OCI-LY3 (cell line): ENCODE measurements around the gene ATXN3L.

Experiments used
- EZH2phosphoT487 ChIP-seq: fragments of 200-600 bp; shearing (Covaris generic); IDR thresholded peaks from 2 replicates; pipeline ENCODE4 v1.6.1; 2018; ENCODE audit warnings: antibody characterized with exemption, mixed run types, low read depth
- TF ChIP-seq, protein P1 (sequence below): fragments of 200-600, 300-600 bp; sonication (generic); IDR thresholded peaks from 2 replicates; pipeline ENCODE4 v1.5.1; 2014; ENCODE audit warnings: antibody characterized with exemption, low read length, low read depth

GRCh38 chrX:13275031-13275430, 44.8 kb downstream of the ATXN3L start:
- TF ChIP-seq, protein P1, sequence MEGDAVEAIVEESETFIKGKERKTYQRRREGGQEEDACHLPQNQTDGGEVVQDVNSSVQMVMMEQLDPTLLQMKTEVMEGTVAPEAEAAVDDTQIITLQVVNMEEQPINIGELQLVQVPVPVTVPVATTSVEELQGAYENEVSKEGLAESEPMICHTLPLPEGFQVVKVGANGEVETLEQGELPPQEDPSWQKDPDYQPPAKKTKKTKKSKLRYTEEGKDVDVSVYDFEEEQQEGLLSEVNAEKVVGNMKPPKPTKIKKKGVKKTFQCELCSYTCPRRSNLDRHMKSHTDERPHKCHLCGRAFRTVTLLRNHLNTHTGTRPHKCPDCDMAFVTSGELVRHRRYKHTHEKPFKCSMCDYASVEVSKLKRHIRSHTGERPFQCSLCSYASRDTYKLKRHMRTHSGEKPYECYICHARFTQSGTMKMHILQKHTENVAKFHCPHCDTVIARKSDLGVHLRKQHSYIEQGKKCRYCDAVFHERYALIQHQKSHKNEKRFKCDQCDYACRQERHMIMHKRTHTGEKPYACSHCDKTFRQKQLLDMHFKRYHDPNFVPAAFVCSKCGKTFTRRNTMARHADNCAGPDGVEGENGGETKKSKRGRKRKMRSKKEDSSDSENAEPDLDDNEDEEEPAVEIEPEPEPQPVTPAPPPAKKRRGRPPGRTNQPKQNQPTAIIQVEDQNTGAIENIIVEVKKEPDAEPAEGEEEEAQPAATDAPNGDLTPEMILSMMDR = no peak
- TF ChIP-seq EZH2phosphoT487 = no peak
